Bronchial epithelial cell (primary cell): ENCODE results near the gene LPO. TPM values are rescaled to one million over a fixed set of nuclear protein-coding genes. Genes with fewer than 3 reads are reported as not detected.

ENCODE experiments used
- DNase-seq: peaks from one replicate; pipeline ENCODE4 v3.0.0-alpha.2; 2010; ENCODE audit warnings: low read depth
- FAIRE-seq: peaks from 2 replicates; lab custom pipeline; 2011; peaks lifted over from hg19 to GRCh38; lab: Jason Lieb, UNC
- H3K27me3 ChIP-seq: 2 replicates; pipeline ENCODE4 v1.5.1; 2011; ENCODE audit warnings: low read length; ENCODE audit not compliant: control insufficient read depth, insufficient read depth
- H3K36me3 ChIP-seq: 2 replicates; pipeline ENCODE4 v1.5.1; 2011; ENCODE audit warnings: low read length; ENCODE audit not compliant: control insufficient read depth, insufficient read depth
- H3K4me3 ChIP-seq: 2 replicates; pipeline ENCODE4 v1.5.1; 2011; ENCODE audit warnings: mild to moderate bottlenecking, low read depth, low read length, control low read depth
- total RNA-seq: library from RNA; depleted of rRNA; stranded (reverse); fragments of >200 nt; gene quantifications from 2 replicates; pipeline ENCODE4 v1.2.1, GENCODE V29; 2014
- TF ChIP-seq, protein P1 (sequence below): IDR thresholded peaks from 2 replicates; pipeline ENCODE4 v1.5.1; 2011; ENCODE audit warnings: mild to moderate bottlenecking, moderate library complexity, low read length, control low read depth, inconsistent platforms; ENCODE audit not compliant: insufficient read depth, severe bottlenecking

Gene LPO
- total RNA-seq, 1 donor from 2014 or later = not detected

DNA sequence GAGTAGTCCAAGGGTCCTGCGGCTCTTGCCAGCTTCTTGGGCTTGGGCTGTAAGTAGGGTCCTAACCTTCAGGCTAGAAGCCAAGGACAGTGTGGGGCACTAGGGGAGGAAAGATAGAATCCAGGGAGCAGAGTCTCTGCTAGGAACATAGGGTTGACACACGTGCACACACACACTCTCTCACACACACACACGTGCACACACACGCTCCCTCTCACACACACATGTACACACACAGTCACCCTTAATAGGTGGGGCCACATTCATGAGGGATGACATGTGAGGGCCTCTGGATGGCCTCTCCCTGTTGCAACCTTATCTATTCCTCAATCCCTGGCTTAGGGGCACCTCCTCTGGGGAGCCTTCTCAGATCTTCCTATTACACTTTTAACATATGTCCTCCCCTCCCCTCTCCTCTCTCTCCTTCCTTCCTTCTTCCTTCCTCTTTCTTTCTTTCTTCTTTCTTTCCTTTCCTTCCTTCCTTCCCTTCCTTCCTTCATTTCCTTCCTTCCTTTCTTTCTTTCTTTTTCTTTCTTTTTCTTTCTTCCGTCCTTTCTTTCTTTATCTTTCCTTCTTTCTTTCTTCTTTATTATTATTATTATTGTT is 42.8 kb upstream of the LPO start:
- DNase-seq = no peak
- Histone ChIP-seq H3K27me3 (peaks cover 4% of the 10 kb centered on the region), H3K4me3 (no peak overlapping the region), H3K36me3 (no peaks in the 10 kb centered on the region)
- TF ChIP-seq, protein P1, sequence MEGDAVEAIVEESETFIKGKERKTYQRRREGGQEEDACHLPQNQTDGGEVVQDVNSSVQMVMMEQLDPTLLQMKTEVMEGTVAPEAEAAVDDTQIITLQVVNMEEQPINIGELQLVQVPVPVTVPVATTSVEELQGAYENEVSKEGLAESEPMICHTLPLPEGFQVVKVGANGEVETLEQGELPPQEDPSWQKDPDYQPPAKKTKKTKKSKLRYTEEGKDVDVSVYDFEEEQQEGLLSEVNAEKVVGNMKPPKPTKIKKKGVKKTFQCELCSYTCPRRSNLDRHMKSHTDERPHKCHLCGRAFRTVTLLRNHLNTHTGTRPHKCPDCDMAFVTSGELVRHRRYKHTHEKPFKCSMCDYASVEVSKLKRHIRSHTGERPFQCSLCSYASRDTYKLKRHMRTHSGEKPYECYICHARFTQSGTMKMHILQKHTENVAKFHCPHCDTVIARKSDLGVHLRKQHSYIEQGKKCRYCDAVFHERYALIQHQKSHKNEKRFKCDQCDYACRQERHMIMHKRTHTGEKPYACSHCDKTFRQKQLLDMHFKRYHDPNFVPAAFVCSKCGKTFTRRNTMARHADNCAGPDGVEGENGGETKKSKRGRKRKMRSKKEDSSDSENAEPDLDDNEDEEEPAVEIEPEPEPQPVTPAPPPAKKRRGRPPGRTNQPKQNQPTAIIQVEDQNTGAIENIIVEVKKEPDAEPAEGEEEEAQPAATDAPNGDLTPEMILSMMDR = no peak
- no peak for FAIRE-seq

DNA sequence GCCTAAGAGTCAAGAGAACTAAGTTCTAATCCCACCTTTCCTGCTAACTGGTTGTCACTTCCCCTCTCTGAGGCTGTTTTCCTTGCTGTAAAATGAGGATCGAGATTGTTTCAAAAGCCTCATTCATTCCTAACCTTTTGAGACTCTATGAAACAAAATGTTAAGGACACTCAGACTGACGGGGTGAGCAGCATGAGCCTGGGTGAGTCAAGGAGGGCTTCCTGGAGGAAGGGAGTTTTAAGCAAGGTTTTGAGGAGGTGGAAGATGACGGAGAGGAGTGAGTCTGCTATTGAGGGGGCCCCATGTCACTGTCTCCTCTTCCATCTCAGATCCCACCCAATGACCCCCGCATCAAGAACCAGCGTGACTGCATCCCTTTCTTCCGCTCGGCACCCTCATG is 41.8 kb upstream of the LPO start:
- TF ChIP-seq, protein P1 = no peak
- no peaks in the 10 kb centered on the region for H3K36me3 ChIP-seq
- DNase-seq (no peak), FAIRE-seq (no peak)
- H3K4me3 ChIP-seq = no peak overlapping the region
- peaks cover 4% of the 10 kb centered on the region for H3K27me3 ChIP-seq

GRCh38 chr17:58200024-58200633 is 38.3 kb upstream of the LPO start:
- Histone ChIP-seq H3K27me3 (peaks cover under 1% of the 10 kb centered on the region), H3K4me3 (no peak overlapping the region), H3K36me3 (no peaks in the 10 kb centered on the region)
- DNase-seq (peak; percentile 38), FAIRE-seq (no peak)
- TF ChIP-seq, protein P1 = peak; percentile 49

DNA sequence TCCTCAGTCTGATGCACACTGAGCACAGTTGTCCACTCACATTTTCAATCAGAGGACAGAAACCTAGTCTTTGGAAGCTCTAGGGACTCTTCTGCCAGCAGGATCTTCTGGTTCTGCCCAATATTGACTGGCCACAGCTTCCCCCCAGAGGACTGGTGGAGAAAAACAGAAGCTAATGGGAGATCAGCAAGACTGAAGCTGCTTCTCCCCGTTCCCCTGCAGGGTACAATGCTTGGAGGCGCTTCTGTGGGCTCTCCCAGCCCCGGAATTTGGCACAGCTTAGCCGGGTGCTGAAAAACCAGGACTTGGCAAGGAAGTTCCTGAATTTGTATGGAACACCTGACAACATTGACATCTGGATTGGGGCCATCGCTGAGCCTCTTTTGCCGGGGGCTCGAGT is 35.5 kb upstream of the LPO start:
- FAIRE-seq = peak; percentile 43
- Histone ChIP-seq H3K27me3 (no peaks in the 10 kb centered on the region), H3K36me3 (peaks cover 2% of the 10 kb centered on the region), H3K4me3 (no peak overlapping the region)
- DNase-seq = no peak
- TF ChIP-seq, protein P1 = no peak

DNA sequence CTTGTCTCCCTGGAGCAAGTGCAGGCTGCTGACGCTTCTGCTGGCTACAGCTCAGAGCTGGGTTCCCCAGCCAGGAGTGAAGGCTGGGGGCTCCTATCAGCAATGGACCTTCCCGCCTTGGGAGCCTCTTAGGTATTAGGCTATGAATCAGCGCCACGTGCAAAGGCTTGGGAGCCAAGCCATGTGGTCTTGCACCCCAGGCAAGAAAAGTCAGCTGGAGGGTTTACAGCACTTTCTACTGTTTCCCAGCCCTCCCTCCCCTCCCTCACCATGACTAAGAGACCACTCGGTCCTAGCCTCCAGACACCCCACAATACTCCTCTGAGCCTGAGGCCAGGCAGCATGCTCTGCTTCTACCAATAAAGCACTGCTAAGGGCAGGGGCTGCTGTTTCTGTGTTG is 33.6 kb upstream of the LPO start:
- H3K27me3 ChIP-seq = no peaks in the 10 kb centered on the region
- no peak overlapping the region for H3K4me3 ChIP-seq
- FAIRE-seq (no peak), DNase-seq (no peak)
- peaks cover 2% of the 10 kb centered on the region for H3K36me3 ChIP-seq
- TF ChIP-seq, protein P1 = no peak
